GM23338 (cell line): Measurements from ENCODE around the gene MAS1L. TPM values are rescaled to one million over a fixed set of nuclear protein-coding genes. Genes with fewer than 3 reads are reported as not detected.

Experiments
- ATAC-seq: fragments of 200-7000 bp; cut with Tn5 transposase; 3 replicates; pipeline ENCODE4 v1.9.1; 2020
- DNase-seq: peaks from one replicate; pipeline ENCODE4 v3.0.0-alpha.2; 2015; ENCODE audit warnings: low spot score
- H2AFZ ChIP-seq: fragments of 200-600 bp; sonication (generic); 2 replicates; pipeline ENCODE4 v1.8.0; 2016; ENCODE audit warnings: antibody characterized with exemption, mild to moderate bottlenecking, moderate library complexity
- H3F3A ChIP-seq: fragments of 200-600 bp; sonication (generic); replicated peaks from 2 replicates; pipeline ENCODE4 v1.8.0; 2017; ENCODE audit warnings: antibody characterized with exemption, mixed run types, low read depth
- H3K27ac ChIP-seq: fragments of 200-600 bp; sonication (generic); 2 replicates; pipeline ENCODE4 v1.6.1; 2016; ENCODE audit warnings: low read depth
- H3K27me3 ChIP-seq: fragments of 200-600 bp; sonication (generic); 2 replicates; pipeline ENCODE4 v1.8.0; 2016; ENCODE audit warnings: mild to moderate bottlenecking, mixed run types, moderate library complexity; ENCODE audit not compliant: insufficient read depth
- H3K36me3 ChIP-seq: fragments of 200-600 bp; sonication (generic); 2 replicates; pipeline ENCODE4 v1.8.0; 2016; ENCODE audit warnings: mild to moderate bottlenecking; ENCODE audit not compliant: insufficient read depth
- H3K4me1 ChIP-seq: fragments of 200-600 bp; sonication (generic); 2 replicates; pipeline ENCODE4 v1.8.0; 2016; ENCODE audit warnings: mild to moderate bottlenecking, moderate library complexity; ENCODE audit not compliant: insufficient read depth
- H3K4me2 ChIP-seq: fragments of 200-600 bp; sonication (generic); 2 replicates; pipeline ENCODE4 v1.7.1; 2017; ENCODE audit warnings: mixed run types
- H3K4me3 ChIP-seq: fragments of 200-600 bp; sonication (generic); 2 replicates; pipeline ENCODE4 v1.6.1; 2016; ENCODE audit warnings: mixed run types
- H3K79me2 ChIP-seq: fragments of 200-600 bp; sonication (generic); replicated peaks from 2 replicates; pipeline ENCODE4 v1.8.0; 2017; ENCODE audit warnings: mild to moderate bottlenecking; ENCODE audit not compliant: insufficient read depth
- H3K9me2 ChIP-seq: fragments of 200-600 bp; sonication (generic); 2 replicates; pipeline ENCODE4 v1.8.0; 2017; ENCODE audit not compliant: insufficient read depth
- H4K20me1 ChIP-seq: fragments of 200-600 bp; sonication (generic); replicated peaks from 2 replicates; pipeline ENCODE4 v1.8.0; 2017; ENCODE audit warnings: mild to moderate bottlenecking; ENCODE audit not compliant: insufficient read depth
- H3K27ac Mint-ChIP-seq: 2 replicates; pipeline ENCODE4 v1.8.0; 2020; ENCODE audit warnings: inconsistent platforms, mild to moderate bottlenecking, moderate library complexity, mixed read lengths
- H3K27me3 Mint-ChIP-seq: 3 replicates; pipeline ENCODE4 v1.8.0; 2022; ENCODE audit warnings: low read depth, mild to moderate bottlenecking, moderate library complexity, mixed read lengths, inconsistent platforms; ENCODE audit not compliant: insufficient read depth, poor library complexity
- H3K36me3 Mint-ChIP-seq: 3 replicates; pipeline ENCODE4 v1.8.0; 2021; ENCODE audit warnings: low read depth, mild to moderate bottlenecking, inconsistent platforms, moderate library complexity, mixed read lengths
- H3K4me1 Mint-ChIP-seq: 3 replicates; pipeline ENCODE4 v1.8.0; 2020; ENCODE audit warnings: mild to moderate bottlenecking, inconsistent platforms, mixed read lengths
- H3K4me3 Mint-ChIP-seq: 3 replicates; pipeline ENCODE4 v1.8.0; 2021; ENCODE audit warnings: moderate library complexity, mild to moderate bottlenecking, inconsistent platforms, mixed read lengths
- H3K9me3 Mint-ChIP-seq: 3 replicates; pipeline ENCODE4 v1.8.0; 2020; ENCODE audit warnings: moderate library complexity, mild to moderate bottlenecking, inconsistent platforms, mixed read lengths
- CTCF ChIP-seq, 2 experiments: fragments of 200-600 bp in 1 of 2; sonication (generic) in 1 of 2; conservative IDR thresholded peaks; 2 replicates each; pipeline versions ENCODE4 v1.5.1 to v1.6.1; 2016 to 2017; ENCODE audit warnings: antibody characterized with exemption in 2 of 2, low read depth in 2 of 2, mild to moderate bottlenecking in 2 of 2, moderate library complexity in 1 of 2
- ETS1 ChIP-seq: IDR thresholded peaks from 2 replicates; pipeline ENCODE4 v1.6.1; 2016; ENCODE audit warnings: antibody characterized with exemption
- EZH2 ChIP-seq: fragments of 200-600 bp; sonication (generic); IDR thresholded peaks from one replicate; pipeline ENCODE4 v1.8.0; 2017; ENCODE audit warnings: antibody characterized with exemption, mild to moderate bottlenecking, low read depth; ENCODE audit not compliant: unreplicated experiment
- EZH2phosphoT487 ChIP-seq: fragments of 200-600 bp; sonication (generic); IDR thresholded peaks from one replicate; pipeline ENCODE4 v1.8.1; 2018; ENCODE audit warnings: antibody characterized with exemption; ENCODE audit not compliant: unreplicated experiment
- JUNB ChIP-seq: IDR thresholded peaks from one replicate; pipeline ENCODE4 v1.6.1; 2016; ENCODE audit warnings: antibody characterized with exemption; ENCODE audit not compliant: unreplicated experiment
- STAT1 ChIP-seq: IDR thresholded peaks from one replicate; pipeline ENCODE4 v1.6.1; 2016; ENCODE audit warnings: antibody characterized with exemption; ENCODE audit not compliant: unreplicated experiment
- polyA plus RNA-seq: library from polyadenylated mRNA; unstranded; fragments of >200 nt; fragmentation: Nextera tagmentation; extraction: Ambion mirVana; gene quantifications from 2 replicates; pipeline ENCODE4 v1.2.1, GENCODE V29; 2016
- total RNA-seq: library from RNA; depleted of rRNA; stranded (reverse); fragments of >200 nt; shearing (Covaris generic); gene quantifications from 2 replicates; pipeline ENCODE4 v1.2.3, GENCODE V29; 2014

MAS1L gene
- total and polyA plus RNA-seq, 2 experiments from 2014 or later: not detected

GRCh38 chr6:29462022-29462421 lies 25.7 kb downstream of the MAS1L start:
- ATAC-seq (no peak), DNase-seq (no peak)
- H4K20me1 ChIP-seq: no peaks in the 10 kb centered on the region
- peaks cover 19% of the 10 kb centered on the region for H3K9me2 ChIP-seq
- H2AFZ ChIP-seq: no peak overlapping the region
- TF ChIP-seq ETS1: no peak
- no peak for TF ChIP-seq CTCF (conservative IDR thresholded peaks at IDR 0.05; ENCODE audit: low read depth in 2 of 2)
- TF ChIP-seq EZH2phosphoT487: no peak
- no peak for TF ChIP-seq EZH2
- Mint-ChIP-seq H3K4me1 (0 out of 3 replicates have a peak, but pooled peaks cover 2% of the 10 kb centered on the region), H3K9me3 (no peaks in the 10 kb centered on the region), H3K27me3 (peaks cover 2% of the 10 kb centered on the region), H3K36me3 (no peaks in the 10 kb centered on the region), H3K4me3 (no peak overlapping the region), H3K27ac (no peak overlapping the region)
- no peaks in the 10 kb centered on the region for H3K79me2 ChIP-seq
- no peak overlapping the region for H3K4me3 ChIP-seq
- no peaks in the 10 kb centered on the region for H3K36me3 ChIP-seq
- H3F3A ChIP-seq: no peaks in the 10 kb centered on the region
- H3K27me3 ChIP-seq: no peaks in the 10 kb centered on the region
- H3K4me1 ChIP-seq: no peaks in the 10 kb centered on the region
- H3K27ac ChIP-seq: no peak overlapping the region
- no peak overlapping the region for H3K4me2 ChIP-seq

GRCh38 chr6:29461021-29461814 lies 26.5 kb downstream of the MAS1L start:
- no peak overlapping the region for H3K27ac Mint-ChIP-seq
- Histone ChIP-seq H3K79me2 (no peaks in the 10 kb centered on the region), H3K9me2 (peaks cover 19% of the 10 kb centered on the region), H3K27me3 (no peaks in the 10 kb centered on the region), H3F3A (no peaks in the 10 kb centered on the region), H3K36me3 (no peaks in the 10 kb centered on the region), H3K4me3 (no peak overlapping the region), H4K20me1 (no peaks in the 10 kb centered on the region), H3K27ac (no peak overlapping the region), H3K4me2 (no peak overlapping the region), H2AFZ (no peak overlapping the region), H3K4me1 (no peaks in the 10 kb centered on the region)
- H3K36me3 Mint-ChIP-seq: no peaks in the 10 kb centered on the region
- 0 out of 3 replicates have a peak, but pooled peaks cover 2% of the 10 kb centered on the region for H3K4me1 Mint-ChIP-seq
- H3K9me3 Mint-ChIP-seq: no peaks in the 10 kb centered on the region
- ATAC-seq (no peak), DNase-seq (no peak)
- no peak for TF ChIP-seq ETS1
- no peak for TF ChIP-seq JUNB
- no peak for TF ChIP-seq EZH2
- TF ChIP-seq CTCF (conservative IDR thresholded peaks at IDR 0.05; ENCODE audit: low read depth in 2 of 2): no peak
- TF ChIP-seq STAT1: no peak
- TF ChIP-seq EZH2phosphoT487: no peak
- peaks cover 2% of the 10 kb centered on the region for H3K27me3 Mint-ChIP-seq
- H3K4me3 Mint-ChIP-seq: no peak overlapping the region
